Spinal cord (tissue), 10 donors: ENCODE measurements around the gene CD34. TPM values are rescaled to one million over a fixed set of nuclear protein-coding genes. Genes with fewer than 3 reads are reported as not detected.

Experiments
- DNase-seq, 6 donors: peaks; one replicate each; pipeline versions ENCODE4 v3.0.0 to v3.0.0-alpha.2; 2013 to 2015; ENCODE audit warnings: low spot score in 6 of 6, low read depth in 4 of 6
- H3K27ac ChIP-seq: one replicate; pipeline ENCODE4 v1.5.1; 2013; ENCODE audit warnings: low read depth, low read length, control low read depth
- H3K27me3 ChIP-seq: one replicate; pipeline ENCODE4 v1.6.1; 2013; ENCODE audit warnings: low read length; ENCODE audit not compliant: control insufficient read depth, insufficient read depth
- H3K36me3 ChIP-seq: one replicate; pipeline ENCODE4 v1.6.1; 2013; ENCODE audit warnings: low read length; ENCODE audit not compliant: control insufficient read depth, insufficient read depth
- H3K4me1 ChIP-seq: one replicate; pipeline ENCODE4 v1.6.1; 2013; ENCODE audit warnings: low read length; ENCODE audit not compliant: control insufficient read depth, insufficient read depth
- H3K4me3 ChIP-seq: one replicate; pipeline ENCODE4 v1.5.1; 2013; ENCODE audit warnings: low read depth, low read length, control low read depth
- H3K9me3 ChIP-seq: one replicate; pipeline ENCODE4 v1.6.1; 2013; ENCODE audit warnings: low read length; ENCODE audit not compliant: control insufficient read depth, insufficient read depth
- WGBS: methylation state at CpG from one replicate; pipeline ENCODE4 v1.1.5; 2013; ENCODE audit warnings: missing lambda C conversion rate; ENCODE audit not compliant: insufficient coverage; 5-methylcytosine and 5-hydroxymethylcytosine counted together
- polyA plus RNA-seq, 2 donors: library from polyadenylated mRNA; unstranded; fragments of 120-200 nt; gene quantifications; one replicate each; pipeline ENCODE4 v1.2.1, GENCODE V29; 2013; ENCODE audit not compliant: insufficient read length in 2 of 2
- total RNA-seq, 2 donors: library from RNA; depleted of rRNA in 1 of 2; stranded (reverse); fragments of 120-200 nt in 1 of 2; fragments of >200 nt in 1 of 2; gene quantifications; one replicate each; pipeline versions ENCODE4 v1.2.3 to v1.2.4, GENCODE V29; 2013 to 2014
- donor health status: healthy.

The CD34 gene
- total and polyA plus RNA-seq, 4 donors: 10.5 to 33.1 (median 20.7) TPM

- no peak for DNase-seq
- Histone ChIP-seq H3K27ac (no peak overlapping the region), H3K36me3 (no peaks in the 10 kb centered on the region), H3K9me3 (no peaks in the 10 kb centered on the region), H3K4me3 (no peak overlapping the region), H3K4me1 (peaks cover 14% of the 10 kb centered on the region), H3K27me3 (no peaks in the 10 kb centered on the region)
- WGBS: 54% methylated on average over 4 of the region's 5 CpGs
These were observed 18.2 kb downstream of the CD34 start for GRCh38 chr1:207892764-207893163.

- no peak for DNase-seq
- no peaks in the 10 kb centered on the region for H3K27me3 ChIP-seq
- no peaks in the 10 kb centered on the region for H3K9me3 ChIP-seq
- 97% methylated on average over 4 of the region's 6 CpGs for WGBS
- no peak overlapping the region for H3K4me3 ChIP-seq
- H3K4me1 ChIP-seq: peaks cover 14% of the 10 kb centered on the region
- no peaks in the 10 kb centered on the region for H3K36me3 ChIP-seq
- peak overlapping the region; percentile 70 for H3K27ac ChIP-seq
These were observed 19.8 kb downstream of the CD34 start for GRCh38 chr1:207891148-207891547.

GRCh38 chr1:207890136-207890738, 20.7 kb downstream of the CD34 start:
- Histone ChIP-seq H3K27me3 (no peaks in the 10 kb centered on the region), H3K4me3 (no peak overlapping the region), H3K4me1 (peaks cover 14% of the 10 kb centered on the region), H3K9me3 (no peaks in the 10 kb centered on the region), H3K27ac (peak overlapping the region; percentile 70), H3K36me3 (no peaks in the 10 kb centered on the region)
- DNase-seq: peak in 1 of 6 donors; percentile 46
- WGBS: 81% methylated on average over 2 of the region's 4 CpGs

- Histone ChIP-seq H3K36me3 (no peaks in the 10 kb centered on the region), H3K27me3 (no peaks in the 10 kb centered on the region), H3K4me1 (peaks cover 14% of the 10 kb centered on the region), H3K4me3 (no peak overlapping the region), H3K9me3 (no peaks in the 10 kb centered on the region), H3K27ac (no peak overlapping the region)
- WGBS: 88% methylated on average over 4 of the region's 5 CpGs
- DNase-seq: no peak
These were observed 22.3 kb downstream of the CD34 start for GRCh38 chr1:207888652-207889051.

- no peaks in the 10 kb centered on the region for H3K36me3 ChIP-seq
- 95% methylated on average over 15 of the region's 19 CpGs for WGBS
- DNase-seq: no peak
- no peaks in the 10 kb centered on the region for H3K9me3 ChIP-seq
- peaks cover 14% of the 10 kb centered on the region for H3K4me1 ChIP-seq
- H3K4me3 ChIP-seq: no peak overlapping the region
- H3K27ac ChIP-seq: no peak overlapping the region
- H3K27me3 ChIP-seq: no peaks in the 10 kb centered on the region
These were observed 23.3 kb downstream of the CD34 start for GRCh38 chr1:207887542-207888201.

- H3K27ac ChIP-seq: no peak overlapping the region
These were observed 24.7 kb downstream of the CD34 start for GRCh38 chr1:207886227-207886626.

GRCh38 chr1:207885129-207886032, 25.5 kb downstream of the CD34 start:
- WGBS: 13% methylated on average over 6 of the region's 9 CpGs
- Histone ChIP-seq H3K9me3 (no peaks in the 10 kb centered on the region), H3K4me1 (peaks cover 9% of the 10 kb centered on the region), H3K36me3 (no peaks in the 10 kb centered on the region), H3K27ac (no peak overlapping the region), H3K4me3 (no peak overlapping the region), H3K27me3 (no peaks in the 10 kb centered on the region)
- peak in 5 of 6 donors; percentile 65 to 94 (median 76) for DNase-seq

More at GRCh38 chr1:207886227-207886626, 24.7 kb downstream of the CD34 start:
- no peaks in the 10 kb centered on the region for H3K36me3 ChIP-seq
- H3K4me1 ChIP-seq: peaks cover 14% of the 10 kb centered on the region
- H3K27me3 ChIP-seq: no peaks in the 10 kb centered on the region
- no CpG with 5 or more reads among the region's 1 CpG for WGBS
- DNase-seq: no peak
- no peak overlapping the region for H3K4me3 ChIP-seq
- H3K9me3 ChIP-seq: no peaks in the 10 kb centered on the region

- H3K36me3 ChIP-seq: no peaks in the 10 kb centered on the region
- DNase-seq: peak in 1 of 6 donors; percentile 38
- no peaks in the 10 kb centered on the region for H3K27me3 ChIP-seq
- H3K27ac ChIP-seq: no peak overlapping the region
- WGBS: 89% methylated on average over 2 of the region's 9 CpGs
- H3K9me3 ChIP-seq: no peaks in the 10 kb centered on the region
- H3K4me3 ChIP-seq: no peak overlapping the region
- H3K4me1 ChIP-seq: peaks cover 9% of the 10 kb centered on the region
These were observed 26.5 kb downstream of the CD34 start for GRCh38 chr1:207884266-207885029.

GRCh38 chr1:207883660-207884250, 27.2 kb downstream of the CD34 start:
- Histone ChIP-seq H3K27me3 (no peaks in the 10 kb centered on the region), H3K9me3 (no peaks in the 10 kb centered on the region), H3K4me1 (peaks cover 3% of the 10 kb centered on the region), H3K36me3 (no peaks in the 10 kb centered on the region), H3K27ac (no peak overlapping the region), H3K4me3 (no peak overlapping the region)
- WGBS: 89% methylated on average over 2 of the region's 2 CpGs
- DNase-seq: no peak
